Type B pancreatic cell (in vitro differentiated cells): Measurements from ENCODE around the gene MBD3L3. TPM values are rescaled to one million over a fixed set of nuclear protein-coding genes. Genes with fewer than 3 reads are reported as not detected.

Source experiments
- DNase-seq: peaks from one replicate; pipeline ENCODE4 v3.0.0; 2021; ENCODE audit warnings: mixed read lengths; ENCODE audit not compliant: unreplicated experiment; ENCODE audit errors: extremely low spot score
- H3K27ac Mint-ChIP-seq: 2 replicates; pipeline ENCODE4 v1.8.0; 2021; ENCODE audit warnings: mild to moderate bottlenecking, mixed read lengths
- H3K27me3 Mint-ChIP-seq: 2 replicates; pipeline ENCODE4 v1.8.0; 2021; ENCODE audit warnings: mixed read lengths
- H3K36me3 Mint-ChIP-seq: 2 replicates; pipeline ENCODE4 v1.8.0; 2021; ENCODE audit warnings: mixed read lengths
- H3K4me1 Mint-ChIP-seq: one replicate; pipeline ENCODE4 v1.8.0; 2021; ENCODE audit warnings: mixed read lengths; ENCODE audit not compliant: unreplicated experiment
- H3K4me3 Mint-ChIP-seq: 2 replicates; pipeline ENCODE4 v1.8.0; 2021; ENCODE audit warnings: mild to moderate bottlenecking, mixed read lengths
- H3K9me3 Mint-ChIP-seq: 2 replicates; pipeline ENCODE4 v1.8.0; 2021; ENCODE audit warnings: mixed read lengths
- total RNA-seq: library from RNA; stranded (reverse); gene quantifications from 2 replicates; pipeline ENCODE4 v1.2.1, GENCODE V29; 2021; ENCODE audit warnings: low replicate concordance
- TF ChIP-seq, protein P1 (sequence below): fragments of 200-600 bp; sonication (generic); conservative IDR thresholded peaks from 2 replicates; pipeline ENCODE4 v1.5.0; 2021; ENCODE audit warnings: antibody characterized with exemption, mild to moderate bottlenecking

Gene MBD3L3
- total RNA-seq, 1 donor from 2014 or later = not detected

DNA sequence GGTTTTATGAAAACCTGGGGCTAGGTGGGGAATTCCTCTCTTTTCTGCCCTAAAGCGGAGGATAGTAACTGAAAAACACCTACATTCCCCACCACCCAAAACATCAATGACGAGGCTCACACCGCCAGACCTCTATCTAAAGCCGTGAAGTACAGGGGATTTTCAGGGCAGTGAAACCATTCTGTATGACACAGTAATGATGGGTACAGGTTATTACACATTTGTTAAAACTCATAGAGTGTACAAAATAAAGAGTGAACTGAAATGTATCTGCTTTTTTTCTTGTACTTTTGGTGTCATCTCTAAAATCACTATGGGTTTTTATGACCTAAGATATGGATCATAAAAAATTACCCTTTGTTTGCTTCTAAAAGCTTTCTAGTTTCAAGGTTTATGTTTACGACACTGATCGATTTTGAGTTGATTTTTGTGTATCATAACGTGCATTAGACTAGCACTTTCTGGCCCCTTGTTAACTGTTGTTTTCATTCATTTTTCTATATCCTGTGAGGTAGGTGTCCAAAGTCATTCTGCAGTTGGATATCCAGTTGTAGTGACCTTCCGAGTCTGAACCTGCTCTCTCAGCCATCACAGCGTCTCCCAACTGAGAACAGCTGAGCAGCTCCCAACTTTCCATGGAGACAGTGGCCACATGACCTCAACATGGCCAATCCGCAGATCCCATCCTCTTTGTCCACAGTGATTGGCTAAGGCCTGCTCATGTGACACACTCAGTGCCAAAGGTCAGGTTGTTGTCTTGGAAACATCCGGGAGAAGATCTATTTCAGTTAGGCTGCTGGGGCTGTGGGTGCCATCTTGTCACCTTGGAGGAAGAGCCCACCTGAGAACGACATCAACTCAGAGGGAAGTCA is 47.5 kb downstream of the MBD3L3 start:
- Mint-ChIP-seq H3K36me3 (no peaks in the 10 kb centered on the region), H3K27ac (no peak overlapping the region), H3K4me1 (no peaks in the 10 kb centered on the region), H3K9me3 (peaks cover 12% of the 10 kb centered on the region), H3K27me3 (no peaks in the 10 kb centered on the region), H3K4me3 (no peak overlapping the region)
- TF ChIP-seq, protein P1, sequence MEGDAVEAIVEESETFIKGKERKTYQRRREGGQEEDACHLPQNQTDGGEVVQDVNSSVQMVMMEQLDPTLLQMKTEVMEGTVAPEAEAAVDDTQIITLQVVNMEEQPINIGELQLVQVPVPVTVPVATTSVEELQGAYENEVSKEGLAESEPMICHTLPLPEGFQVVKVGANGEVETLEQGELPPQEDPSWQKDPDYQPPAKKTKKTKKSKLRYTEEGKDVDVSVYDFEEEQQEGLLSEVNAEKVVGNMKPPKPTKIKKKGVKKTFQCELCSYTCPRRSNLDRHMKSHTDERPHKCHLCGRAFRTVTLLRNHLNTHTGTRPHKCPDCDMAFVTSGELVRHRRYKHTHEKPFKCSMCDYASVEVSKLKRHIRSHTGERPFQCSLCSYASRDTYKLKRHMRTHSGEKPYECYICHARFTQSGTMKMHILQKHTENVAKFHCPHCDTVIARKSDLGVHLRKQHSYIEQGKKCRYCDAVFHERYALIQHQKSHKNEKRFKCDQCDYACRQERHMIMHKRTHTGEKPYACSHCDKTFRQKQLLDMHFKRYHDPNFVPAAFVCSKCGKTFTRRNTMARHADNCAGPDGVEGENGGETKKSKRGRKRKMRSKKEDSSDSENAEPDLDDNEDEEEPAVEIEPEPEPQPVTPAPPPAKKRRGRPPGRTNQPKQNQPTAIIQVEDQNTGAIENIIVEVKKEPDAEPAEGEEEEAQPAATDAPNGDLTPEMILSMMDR = no peak
- no peak for DNase-seq

DNA sequence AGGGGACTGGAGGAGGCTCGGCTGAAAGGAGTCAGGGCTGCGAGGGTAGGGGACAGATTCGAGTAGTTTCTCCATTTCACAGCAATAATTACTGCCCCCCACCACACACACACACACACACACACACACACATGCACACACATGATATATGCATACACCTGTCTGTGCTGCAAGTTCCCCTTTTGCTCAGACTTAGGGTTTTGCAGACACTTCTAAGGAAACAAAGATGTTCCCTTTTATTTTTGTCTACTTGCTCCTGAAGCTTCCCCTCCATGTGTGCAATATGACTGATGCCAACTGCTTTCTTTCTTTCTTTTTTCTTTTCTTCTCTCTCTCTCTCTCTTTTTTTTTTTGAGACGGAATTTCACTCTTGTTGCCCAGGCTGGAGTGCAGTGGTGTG is 50.6 kb downstream of the MBD3L3 start:
- Mint-ChIP-seq H3K27ac (no peak overlapping the region), H3K9me3 (peaks cover 12% of the 10 kb centered on the region), H3K27me3 (no peaks in the 10 kb centered on the region), H3K36me3 (no peaks in the 10 kb centered on the region), H3K4me3 (no peak overlapping the region), H3K4me1 (no peaks in the 10 kb centered on the region)
- no peak for DNase-seq
- TF ChIP-seq, protein P1 = no peak

Other genes starting within 250 kb of the MBD3L3 start
- not detected in 2 replicates for gene ADGRE1, start 171.1 kb downstream of the MBD3L3 start, total RNA-seq
- gene MBD3L2B, start 37.2 kb downstream of the MBD3L3 start, total RNA-seq = not detected in 2 replicates
- not detected in 2 replicates for gene MBD3L5, start 28.1 kb downstream of the MBD3L3 start, total RNA-seq
- not detected in 2 replicates for gene MBD3L4, start 18.5 kb downstream of the MBD3L3 start, total RNA-seq
- not detected in 2 replicates for gene MBD3L2, start 9.4 kb downstream of the MBD3L3 start, total RNA-seq
- 13.7 TPM in 2 replicates for gene ZNF557, start 11.0 kb upstream of the MBD3L3 start, total RNA-seq
- 33.7 and 55.3 TPM in 2 replicates for gene INSR, start 235.7 kb upstream of the MBD3L3 start, total RNA-seq